Measurements from ENCODE around the gene TCP11L1. TPM values are rescaled to one million over a fixed set of nuclear protein-coding genes. Genes with fewer than 3 reads are reported as not detected.
"Not testable (repeated sequence)": the region's sequence is repeated elsewhere in the genome, so short reads cannot be mapped to it uniquely, and the experiment has no call there.

The TCP11L1 gene
- total RNA-seq, 1 experiment from 2014 or later, result 30.3 TPM

GRCh38 chr11:33029218-33029617, 10.2 kb upstream of the TCP11L1 start:
- not testable (repeated sequence) for DNase-seq (ENCODE audit: low read depth)

DNA sequence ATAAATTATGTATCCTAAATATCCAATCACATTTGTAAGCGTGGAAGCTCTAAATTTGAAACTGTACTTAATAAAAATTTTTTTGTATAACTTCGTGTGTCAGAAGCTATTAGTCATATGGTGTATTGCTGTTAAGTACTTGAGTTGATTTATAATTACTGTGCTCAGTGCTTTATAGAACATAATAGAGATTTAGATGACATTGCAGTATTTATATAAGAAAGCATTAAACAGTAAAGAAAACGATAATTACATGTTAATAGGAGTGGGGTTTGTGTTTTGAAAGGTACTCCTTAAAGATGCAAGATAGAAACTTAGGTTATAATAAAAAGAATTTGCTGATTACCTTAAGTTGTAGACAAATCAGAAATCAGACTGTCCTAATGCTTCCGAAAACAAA, 5.9 kb upstream of the TCP11L1 start:
- no peak for DNase-seq (ENCODE audit: low read depth)

DNA sequence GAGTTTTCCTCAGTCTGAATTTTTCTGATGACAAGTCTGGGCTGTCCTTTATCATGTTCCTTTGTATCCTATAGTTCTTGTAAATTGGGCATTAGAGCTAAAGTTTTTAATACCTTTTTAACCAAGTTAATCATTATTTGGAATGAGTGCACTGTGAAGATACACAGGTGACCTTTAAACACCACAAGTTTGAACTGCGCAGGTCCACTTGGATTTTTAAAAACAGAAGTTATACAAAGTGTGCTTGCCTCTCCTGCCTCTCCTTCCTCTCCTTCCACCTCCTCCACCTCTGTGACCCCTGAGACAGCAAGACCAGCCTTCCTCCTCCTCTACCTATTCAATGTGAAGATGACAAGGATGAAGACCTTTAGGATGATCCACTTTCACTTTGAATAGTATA, 4.4 kb upstream of the TCP11L1 start:
- no peak for DNase-seq (ENCODE audit: low read depth)

- peak; percentile 52 for DNase-seq (ENCODE audit: low read depth)
Measured at GRCh38 chr11:33040033-33040861, 875 bp downstream of the TCP11L1 start.

DNA sequence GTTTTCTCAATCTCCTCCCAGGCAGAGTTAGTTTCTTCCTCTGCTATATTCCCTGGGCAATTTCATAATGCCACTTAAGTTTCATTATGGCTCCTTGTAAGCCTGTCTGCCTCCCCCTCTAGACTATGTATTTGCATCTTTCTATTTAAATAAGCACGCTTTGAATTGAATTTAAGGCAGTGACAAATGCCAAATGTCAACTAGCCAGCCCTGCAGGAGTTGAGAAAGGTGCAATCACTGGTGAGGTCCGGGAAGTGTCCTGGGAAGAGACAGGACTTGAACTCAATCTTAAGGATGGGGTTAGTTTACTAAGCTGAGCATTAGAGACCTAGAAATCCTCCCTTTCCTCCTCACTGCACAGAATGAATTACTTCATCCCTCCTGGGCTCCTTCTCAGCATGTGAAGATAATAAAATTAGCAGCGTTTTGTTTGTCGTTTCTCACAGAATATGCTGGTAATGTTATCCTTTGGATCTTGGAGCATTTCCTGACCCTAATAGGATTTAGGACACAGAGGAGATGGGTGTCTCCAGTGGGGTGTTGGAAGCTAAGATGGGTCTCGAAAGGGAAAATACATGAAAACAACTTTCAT, 1.6 kb downstream of the TCP11L1 start:
- no peak for DNase-seq (ENCODE audit: low read depth)

GRCh38 chr11:33043221-33043830, 4.0 kb downstream of the TCP11L1 start:
- DNase-seq (ENCODE audit: low read depth), result peak; percentile 87

- peak; percentile 96 for DNase-seq (ENCODE audit: low read depth)
Measured at GRCh38 chr11:33044285-33044756, 4.9 kb downstream of the TCP11L1 start.

GRCh38 chr11:33045551-33046255, 6.3 kb downstream of the TCP11L1 start:
- peak; percentile 83 for DNase-seq (ENCODE audit: low read depth)

- DNase-seq (ENCODE audit: low read depth), result not testable (repeated sequence)
Measured at GRCh38 chr11:33048701-33049100, 9.3 kb downstream of the TCP11L1 start.

GRCh38 chr11:33049565-33050408, 10.4 kb downstream of the TCP11L1 start:
- not testable (repeated sequence) for DNase-seq (ENCODE audit: low read depth)

GRCh38 chr11:33052231-33052630, 12.9 kb downstream of the TCP11L1 start:
- DNase-seq (ENCODE audit: low read depth), result no peak

GRCh38 chr11:33055375-33055774, 16.0 kb downstream of the TCP11L1 start:
- DNase-seq (ENCODE audit: low read depth), result peak; percentile 46

- peak; percentile 66 for DNase-seq (ENCODE audit: low read depth)
Measured at GRCh38 chr11:33057284-33057683, 17.9 kb downstream of the TCP11L1 start.

GRCh38 chr11:33059331-33060007, 20.1 kb downstream of the TCP11L1 start:
- DNase-seq (ENCODE audit: low read depth), result peak; percentile 32

GRCh38 chr11:33060271-33060670, 20.9 kb downstream of the TCP11L1 start:
- no peak for DNase-seq (ENCODE audit: low read depth)

GRCh38 chr11:33062137-33062536, 22.8 kb downstream of the TCP11L1 start:
- DNase-seq (ENCODE audit: low read depth), result no peak

DNA sequence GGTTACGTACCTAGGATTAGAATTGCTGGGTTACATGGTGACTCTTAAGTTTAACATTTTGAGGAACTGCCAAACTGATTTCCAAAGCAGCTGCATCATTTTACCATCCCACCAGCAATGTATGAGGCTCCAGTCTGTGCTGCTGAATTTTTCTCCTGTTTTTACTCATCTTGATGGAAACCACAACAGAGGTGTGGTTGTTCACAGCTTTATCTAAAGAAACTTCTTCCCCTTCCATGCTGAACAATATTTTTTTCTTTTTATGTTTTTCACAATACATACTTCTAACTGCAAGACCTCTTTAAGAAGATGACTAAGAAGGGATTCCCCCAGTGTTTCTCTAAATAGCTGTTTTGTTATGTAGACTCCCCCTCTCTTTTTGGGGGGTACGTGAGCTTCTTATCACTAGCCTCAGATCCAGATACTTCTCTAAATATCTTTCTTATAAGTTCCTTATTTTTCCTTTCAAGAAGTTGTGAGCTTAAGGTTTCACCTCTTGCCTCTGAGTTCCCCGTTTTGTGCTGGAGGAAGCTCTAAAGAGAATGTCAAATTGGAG, 24.0 kb downstream of the TCP11L1 start:
- DNase-seq (ENCODE audit: low read depth), result no peak

DNA sequence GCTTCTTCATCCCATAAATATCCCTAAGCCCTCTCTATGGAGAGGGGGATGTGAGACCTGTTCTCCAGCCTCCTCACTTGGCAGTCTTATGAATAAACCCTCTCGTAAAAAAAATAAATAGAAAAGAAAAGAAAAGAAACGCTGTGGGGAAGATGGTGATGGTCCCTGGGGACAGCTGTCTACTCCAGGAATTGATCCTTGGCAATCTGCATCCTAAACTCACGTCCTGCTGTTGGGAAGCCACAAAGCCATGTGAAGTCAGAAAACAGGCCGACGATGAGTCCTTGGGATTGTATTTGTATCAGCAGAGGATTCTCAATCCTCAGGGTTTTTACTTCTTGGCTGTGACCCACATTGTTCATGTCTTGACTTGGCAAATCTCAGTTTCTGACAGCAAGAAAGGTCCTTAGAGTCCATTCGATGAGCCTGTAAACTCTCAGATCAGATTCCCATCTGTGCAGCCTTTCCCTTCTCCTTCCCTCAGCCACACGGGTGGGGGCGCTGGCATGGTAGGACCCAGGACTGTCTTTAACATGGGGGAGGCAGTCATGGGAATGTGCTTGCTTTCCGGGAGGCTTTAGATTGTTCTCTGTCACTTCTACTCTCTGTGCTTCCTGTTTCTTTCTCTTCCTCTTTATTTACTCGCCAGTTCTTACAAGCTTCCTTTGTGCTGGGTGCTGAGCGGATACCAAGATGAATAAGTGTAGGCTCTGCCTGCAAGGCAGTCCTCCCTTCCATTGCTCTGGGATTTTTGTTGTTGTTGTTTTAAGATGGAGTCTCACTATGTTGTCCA, 24.9 kb downstream of the TCP11L1 start:
- DNase-seq (ENCODE audit: low read depth), result no peak

DNA sequence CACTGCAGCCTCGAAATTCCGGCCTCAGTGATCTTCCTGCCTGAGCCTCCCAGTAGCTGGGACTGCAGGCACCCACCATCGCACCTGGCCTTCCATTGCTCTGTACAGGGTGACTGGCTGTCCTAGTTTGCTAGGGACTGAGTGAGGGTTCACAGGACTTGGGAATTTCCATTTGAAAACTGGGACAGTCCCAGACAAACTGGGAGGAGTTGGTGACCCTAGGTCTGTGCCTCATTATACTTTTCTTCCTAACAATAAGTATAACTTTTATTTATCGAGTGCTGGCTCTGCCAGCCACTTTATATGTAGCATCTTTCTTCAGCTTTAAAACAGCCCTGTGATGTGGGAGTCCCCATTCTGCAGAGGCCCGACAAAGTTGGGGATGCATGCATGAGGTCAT, 25.5 kb downstream of the TCP11L1 start:
- DNase-seq (ENCODE audit: low read depth), result no peak

Measured in M059J (cell line).